Panc1 (cell line): ENCODE results near the gene ERGIC2. TPM values are rescaled to one million over a fixed set of nuclear protein-coding genes. Genes with fewer than 3 reads are reported as not detected.

Experiments used
- ATAC-seq: fragments of 200-7000 bp; cut with Tn5 transposase; 2 replicates; pipeline ENCODE4 v1.9.1; 2020; ENCODE audit warnings: mild to moderate bottlenecking, moderate library complexity
- BruUV-seq: library from RNA; stranded (reverse); fragments of 400-500 nt; replicated peaks from 2 replicates; lab custom pipeline; 2021; lab: Mats Ljungman, UMichigan
- CTCF ChIA-PET: fragments of 300-600 bp; sonication (Branson Sonifier 250); formaldehyde crosslinking; loops from one replicate; lab custom pipeline; 2022; ENCODE audit warnings: antibody characterized with exemption; lab: Charles Lee
- POLR2A ChIA-PET: fragments of 300-600 bp; sonication (Branson Sonifier 250); formaldehyde crosslinking; loops from one replicate; lab custom pipeline; 2022; ENCODE audit warnings: antibody characterized with exemption; lab: Charles Lee
- DNase-seq: peaks from one replicate; pipeline ENCODE4 v3.0.0-alpha.2; 2010; ENCODE audit warnings: low read depth, low spot score
- H3K27ac ChIP-seq: 2 replicates; pipeline ENCODE4 v1.5.1; 2011; ENCODE audit warnings: mild to moderate bottlenecking, low read length, inconsistent platforms
- H3K27me3 ChIP-seq: fragments of 200-500 bp; sonication (Bioruptor generic); 2 replicates; pipeline ENCODE4 v1.6.0; 2014; ENCODE audit warnings: low read length, inconsistent platforms; ENCODE audit not compliant: control insufficient read depth, insufficient read depth
- H3K36me3 ChIP-seq: fragments of 200-500 bp; sonication (Bioruptor generic); 2 replicates; pipeline ENCODE4 v1.5.1; 2014; ENCODE audit warnings: inconsistent platforms, mild to moderate bottlenecking, low read length, moderate library complexity; ENCODE audit not compliant: control insufficient read depth, insufficient read depth
- H3K4me1 ChIP-seq: 2 replicates; pipeline ENCODE4 v1.5.1; 2011; ENCODE audit warnings: inconsistent platforms, mild to moderate bottlenecking, low read length, moderate library complexity; ENCODE audit not compliant: control insufficient read depth, insufficient read depth
- H3K4me3 ChIP-seq, 2 experiments: 2 replicates each; pipeline ENCODE4 v1.5.1; 2011 to 2012; ENCODE audit warnings: low read depth in 2 of 2, low read length in 2 of 2, mild to moderate bottlenecking in 2 of 2, inconsistent platforms in 1 of 2, moderate library complexity in 1 of 2
- H3K9me3 ChIP-seq: fragments of 200-500 bp; sonication (Bioruptor generic); 2 replicates; pipeline ENCODE4 v1.5.1; 2014; ENCODE audit warnings: low read depth, mild to moderate bottlenecking, inconsistent platforms, low read length, moderate library complexity; ENCODE audit not compliant: control insufficient read depth, insufficient read depth
- POLR2AphosphoS5 ChIP-seq: IDR thresholded peaks from 2 replicates; pipeline ENCODE4 v1.6.1; 2012; ENCODE audit warnings: mild to moderate bottlenecking, low read depth, low read length, moderate library complexity
- SIN3A ChIP-seq: IDR thresholded peaks from 2 replicates; pipeline ENCODE4 v1.6.1; 2012; ENCODE audit warnings: low read depth, mild to moderate bottlenecking, low read length, moderate library complexity, borderline replicate concordance; ENCODE audit not compliant: insufficient read depth
- TCF7L2 ChIP-seq: IDR thresholded peaks from 2 replicates; pipeline ENCODE4 v1.6.1; 2011; ENCODE audit warnings: mild to moderate bottlenecking, low read depth, low read length, inconsistent platforms
- in situ Hi-C: cut with HindIII; loops from 2 replicates; pipeline ENCODE4 v1.10.0; 2016; ENCODE audit warnings: low sequenced_read_pairs, low pct_unique_long_range_greater_than_20kb
- intact Hi-C: fragments of 100-400 bp; cut with micrococcal nuclease; formaldehyde crosslinking; loops from one replicate; pipeline ENCODE4 v1.10.0; 2022; ENCODE audit not compliant: unreplicated experiment
- total RNA-seq: library from RNA; stranded (reverse); gene quantifications from one replicate; pipeline ENCODE4 v1.2.1, GENCODE V29; 2021; ENCODE audit not compliant: unreplicated experiment
- TF ChIP-seq, protein P1 (sequence below): fragments of 450-650 bp; IDR thresholded peaks from 2 replicates; pipeline ENCODE4 v1.5.1; 2017; ENCODE audit warnings: mild to moderate bottlenecking
- TF ChIP-seq, protein P2 (sequence below), 2 experiments: IDR thresholded peaks; 2 replicates each; pipeline ENCODE4 v1.6.1; 2011 to 2012; ENCODE audit warnings: low read depth in 2 of 2, control low read depth in 1 of 2, low read length in 1 of 2, mild to moderate bottlenecking in 1 of 2, moderate library complexity in 1 of 2; ENCODE audit not compliant: insufficient read depth in 1 of 2

ERGIC2 gene
- total RNA-seq, 1 experiment from 2014 or later, result 90.2 TPM

- no peaks in the 10 kb centered on the region for H3K9me3 ChIP-seq
- CTCF ChIA-PET, result no interaction called here
- intact Hi-C loops (no loop called here), in situ Hi-C loops (no loop called here)
- peaks cover 10% of the 10 kb centered on the region for H3K27me3 ChIP-seq
- ATAC-seq (no peak), DNase-seq (no peak)
- no peak overlapping the region; the same call in 1 of the 2 replicates for H3K27ac ChIP-seq
- POLR2A ChIA-PET, result no interaction called here
- TF ChIP-seq, protein P1, sequence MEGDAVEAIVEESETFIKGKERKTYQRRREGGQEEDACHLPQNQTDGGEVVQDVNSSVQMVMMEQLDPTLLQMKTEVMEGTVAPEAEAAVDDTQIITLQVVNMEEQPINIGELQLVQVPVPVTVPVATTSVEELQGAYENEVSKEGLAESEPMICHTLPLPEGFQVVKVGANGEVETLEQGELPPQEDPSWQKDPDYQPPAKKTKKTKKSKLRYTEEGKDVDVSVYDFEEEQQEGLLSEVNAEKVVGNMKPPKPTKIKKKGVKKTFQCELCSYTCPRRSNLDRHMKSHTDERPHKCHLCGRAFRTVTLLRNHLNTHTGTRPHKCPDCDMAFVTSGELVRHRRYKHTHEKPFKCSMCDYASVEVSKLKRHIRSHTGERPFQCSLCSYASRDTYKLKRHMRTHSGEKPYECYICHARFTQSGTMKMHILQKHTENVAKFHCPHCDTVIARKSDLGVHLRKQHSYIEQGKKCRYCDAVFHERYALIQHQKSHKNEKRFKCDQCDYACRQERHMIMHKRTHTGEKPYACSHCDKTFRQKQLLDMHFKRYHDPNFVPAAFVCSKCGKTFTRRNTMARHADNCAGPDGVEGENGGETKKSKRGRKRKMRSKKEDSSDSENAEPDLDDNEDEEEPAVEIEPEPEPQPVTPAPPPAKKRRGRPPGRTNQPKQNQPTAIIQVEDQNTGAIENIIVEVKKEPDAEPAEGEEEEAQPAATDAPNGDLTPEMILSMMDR, result no peak
- TF ChIP-seq SIN3A (no peak), TCF7L2 (no peak)
- TF ChIP-seq, protein P2, sequence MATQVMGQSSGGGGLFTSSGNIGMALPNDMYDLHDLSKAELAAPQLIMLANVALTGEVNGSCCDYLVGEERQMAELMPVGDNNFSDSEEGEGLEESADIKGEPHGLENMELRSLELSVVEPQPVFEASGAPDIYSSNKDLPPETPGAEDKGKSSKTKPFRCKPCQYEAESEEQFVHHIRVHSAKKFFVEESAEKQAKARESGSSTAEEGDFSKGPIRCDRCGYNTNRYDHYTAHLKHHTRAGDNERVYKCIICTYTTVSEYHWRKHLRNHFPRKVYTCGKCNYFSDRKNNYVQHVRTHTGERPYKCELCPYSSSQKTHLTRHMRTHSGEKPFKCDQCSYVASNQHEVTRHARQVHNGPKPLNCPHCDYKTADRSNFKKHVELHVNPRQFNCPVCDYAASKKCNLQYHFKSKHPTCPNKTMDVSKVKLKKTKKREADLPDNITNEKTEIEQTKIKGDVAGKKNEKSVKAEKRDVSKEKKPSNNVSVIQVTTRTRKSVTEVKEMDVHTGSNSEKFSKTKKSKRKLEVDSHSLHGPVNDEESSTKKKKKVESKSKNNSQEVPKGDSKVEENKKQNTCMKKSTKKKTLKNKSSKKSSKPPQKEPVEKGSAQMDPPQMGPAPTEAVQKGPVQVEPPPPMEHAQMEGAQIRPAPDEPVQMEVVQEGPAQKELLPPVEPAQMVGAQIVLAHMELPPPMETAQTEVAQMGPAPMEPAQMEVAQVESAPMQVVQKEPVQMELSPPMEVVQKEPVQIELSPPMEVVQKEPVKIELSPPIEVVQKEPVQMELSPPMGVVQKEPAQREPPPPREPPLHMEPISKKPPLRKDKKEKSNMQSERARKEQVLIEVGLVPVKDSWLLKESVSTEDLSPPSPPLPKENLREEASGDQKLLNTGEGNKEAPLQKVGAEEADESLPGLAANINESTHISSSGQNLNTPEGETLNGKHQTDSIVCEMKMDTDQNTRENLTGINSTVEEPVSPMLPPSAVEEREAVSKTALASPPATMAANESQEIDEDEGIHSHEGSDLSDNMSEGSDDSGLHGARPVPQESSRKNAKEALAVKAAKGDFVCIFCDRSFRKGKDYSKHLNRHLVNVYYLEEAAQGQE (IDR thresholded peaks at IDR 0.05; ENCODE audit: insufficient read depth in 1 of 2, low read depth in 2 of 2, low read length in 1 of 2), result no peak
- no TSS peak for BruUV-seq
- peaks cover 8% of the 10 kb centered on the region for H3K4me1 ChIP-seq
- H3K4me3 ChIP-seq, result no peak overlapping the region
- H3K36me3 ChIP-seq, result no peaks in the 10 kb centered on the region; the same call in 1 of the 2 replicates
Measured at GRCh38 chr12:29382251-29382650, 1.3 kb upstream of the ERGIC2 start.

DNA sequence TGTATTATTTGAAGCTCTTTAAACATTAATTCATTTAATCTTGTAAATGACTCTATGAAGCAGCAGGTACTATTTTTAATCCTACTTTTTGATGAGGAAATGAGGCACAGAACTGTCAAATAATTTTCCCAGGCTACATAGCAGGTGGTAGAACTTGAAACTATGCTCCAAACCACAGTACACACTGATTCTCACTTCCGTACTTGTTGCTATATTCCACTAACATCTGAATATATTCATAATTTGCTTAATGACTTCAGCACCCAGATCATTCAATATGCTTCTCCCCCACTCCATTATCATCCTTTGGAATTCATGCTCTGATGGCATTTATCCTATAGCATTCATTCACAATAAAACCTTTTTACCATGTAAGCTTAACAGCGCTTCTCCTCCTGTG, 4.9 kb downstream of the ERGIC2 start:
- intact Hi-C loops (no loop called here), in situ Hi-C loops (no loop called here)
- no peak for ATAC-seq
- Histone ChIP-seq H3K36me3 (peaks cover under 1% of the 10 kb centered on the region; the same call in 1 of the 2 replicates), H3K9me3 (no peaks in the 10 kb centered on the region), H3K27me3 (no peaks in the 10 kb centered on the region), H3K27ac (no peak overlapping the region), H3K4me3 (no peak overlapping the region), H3K4me1 (peaks cover 8% of the 10 kb centered on the region)
- ChIA-PET POLR2A (no interaction called here), CTCF (no interaction called here)
- no peak for TF ChIP-seq TCF7L2
- TF ChIP-seq, protein P1, result no peak
- TF ChIP-seq, protein P2 (IDR thresholded peaks at IDR 0.05; ENCODE audit: insufficient read depth in 1 of 2, low read depth in 2 of 2, low read length in 1 of 2), result no peak
- no peak for TF ChIP-seq SIN3A
- TF ChIP-seq POLR2AphosphoS5, result no peak
- DNase-seq, result no peak
- BruUV-seq, result no TSS peak
